ENCODE results near the gene ATG16L2. TPM values are rescaled to one million over a fixed set of nuclear protein-coding genes. Genes with fewer than 3 reads are reported as not detected.
"Not testable (repeated sequence)": the region's sequence is repeated elsewhere in the genome, so short reads cannot be mapped to it uniquely, and the experiment has no call there.

Gene ATG16L2
- total RNA-seq, 1 donor from 2014 or later, result 104 TPM

GRCh38 chr11:72856065-72856464 lies 41.9 kb downstream of the ATG16L2 start:
- peaks cover 3% of the 10 kb centered on the region for H3K36me3 ChIP-seq
- H3K4me1 ChIP-seq, result peaks cover 7% of the 10 kb centered on the region
- H3K27ac ChIP-seq, result no peak overlapping the region
- no peak for TF ChIP-seq CTCF (IDR thresholded peaks at IDR 0.05)
- H3K27me3 ChIP-seq (ENCODE audit: low read depth), result no peaks in the 10 kb centered on the region
- H3K4me3 ChIP-seq, result no peak overlapping the region
- intact Hi-C loops (cut with DNase I), result no loop called here
- DNase-seq (no peak), ATAC-seq (no peak)
- no peaks in the 10 kb centered on the region for H3K9me3 ChIP-seq

- no peak for TF ChIP-seq CTCF (IDR thresholded peaks at IDR 0.05)
- H3K27ac ChIP-seq, result no peak overlapping the region
- peaks cover 7% of the 10 kb centered on the region for H3K4me1 ChIP-seq
- H3K36me3 ChIP-seq, result peaks cover 3% of the 10 kb centered on the region
- no peaks in the 10 kb centered on the region for H3K9me3 ChIP-seq
- H3K27me3 ChIP-seq (ENCODE audit: low read depth), result no peaks in the 10 kb centered on the region
- no peak for DNase-seq
- ATAC-seq, result no peak
- intact Hi-C loops (cut with DNase I), result no loop called here
- H3K4me3 ChIP-seq, result no peak overlapping the region
Observed at GRCh38 chr11:72856551-72857345, 42.5 kb downstream of the ATG16L2 start.

- ATAC-seq, result not testable (repeated sequence)
Observed at GRCh38 chr11:72858267-72858666, 44.1 kb downstream of the ATG16L2 start.

GRCh38 chr11:72859126-72859525 lies 44.9 kb downstream of the ATG16L2 start:
- ATAC-seq, result no peak
- H3K27ac ChIP-seq, result no peak overlapping the region
- no peaks in the 10 kb centered on the region for H3K27me3 ChIP-seq (ENCODE audit: low read depth)

More at GRCh38 chr11:72858267-72858666, 44.1 kb downstream of the ATG16L2 start:
- H3K9me3 ChIP-seq; H3K4me1 ChIP-seq; H3K27me3 ChIP-seq (ENCODE audit: low read depth); H3K4me3 ChIP-seq; H3K36me3 ChIP-seq; H3K27ac ChIP-seq; intact Hi-C loops (cut with DNase I); DNase-seq: not testable (repeated sequence)

GRCh38 chr11:72860010-72860409 lies 45.8 kb downstream of the ATG16L2 start:
- H3K4me3 ChIP-seq, result no peak overlapping the region
- DNase-seq (no peak), ATAC-seq (no peak)
- no peak overlapping the region for H3K27ac ChIP-seq
- intact Hi-C loops (cut with DNase I), result no loop called here
- peaks cover 3% of the 10 kb centered on the region for H3K36me3 ChIP-seq
- H3K9me3 ChIP-seq, result no peaks in the 10 kb centered on the region
- peaks cover 7% of the 10 kb centered on the region for H3K4me1 ChIP-seq
- TF ChIP-seq CTCF (IDR thresholded peaks at IDR 0.05), result no peak
- H3K27me3 ChIP-seq (ENCODE audit: low read depth), result no peaks in the 10 kb centered on the region

More at GRCh38 chr11:72859126-72859525, 44.9 kb downstream of the ATG16L2 start:
- H3K36me3 ChIP-seq, result peaks cover 3% of the 10 kb centered on the region
- no peaks in the 10 kb centered on the region for H3K9me3 ChIP-seq
- no peak for TF ChIP-seq CTCF (IDR thresholded peaks at IDR 0.05)
- no peak overlapping the region for H3K4me3 ChIP-seq
- no peak for DNase-seq
- peaks cover 7% of the 10 kb centered on the region for H3K4me1 ChIP-seq
- intact Hi-C loops (cut with DNase I), result no loop called here

GRCh38 chr11:72860592-72860991 lies 46.4 kb downstream of the ATG16L2 start:
- Histone ChIP-seq H3K4me3 (no peak overlapping the region), H3K36me3 (peaks cover 4% of the 10 kb centered on the region), H3K4me1 (peaks cover 7% of the 10 kb centered on the region), H3K27me3 (ENCODE audit: low read depth) (no peaks in the 10 kb centered on the region), H3K27ac (no peak overlapping the region), H3K9me3 (no peaks in the 10 kb centered on the region)
- TF ChIP-seq CTCF (IDR thresholded peaks at IDR 0.05), result no peak
- ATAC-seq (no peak), DNase-seq (no peak)
- intact Hi-C loops (cut with DNase I), result no loop called here
